ENCODE data around the gene ASIC1. TPM values are rescaled to one million over a fixed set of nuclear protein-coding genes. Genes with fewer than 3 reads are reported as not detected.
"Not testable (repeated sequence)": the region's sequence is repeated elsewhere in the genome, so short reads cannot be mapped to it uniquely, and the experiment has no call there.

Gene ASIC1
- under 0.01 and 0.14 TPM in 2 replicates for total RNA-seq

DNA sequence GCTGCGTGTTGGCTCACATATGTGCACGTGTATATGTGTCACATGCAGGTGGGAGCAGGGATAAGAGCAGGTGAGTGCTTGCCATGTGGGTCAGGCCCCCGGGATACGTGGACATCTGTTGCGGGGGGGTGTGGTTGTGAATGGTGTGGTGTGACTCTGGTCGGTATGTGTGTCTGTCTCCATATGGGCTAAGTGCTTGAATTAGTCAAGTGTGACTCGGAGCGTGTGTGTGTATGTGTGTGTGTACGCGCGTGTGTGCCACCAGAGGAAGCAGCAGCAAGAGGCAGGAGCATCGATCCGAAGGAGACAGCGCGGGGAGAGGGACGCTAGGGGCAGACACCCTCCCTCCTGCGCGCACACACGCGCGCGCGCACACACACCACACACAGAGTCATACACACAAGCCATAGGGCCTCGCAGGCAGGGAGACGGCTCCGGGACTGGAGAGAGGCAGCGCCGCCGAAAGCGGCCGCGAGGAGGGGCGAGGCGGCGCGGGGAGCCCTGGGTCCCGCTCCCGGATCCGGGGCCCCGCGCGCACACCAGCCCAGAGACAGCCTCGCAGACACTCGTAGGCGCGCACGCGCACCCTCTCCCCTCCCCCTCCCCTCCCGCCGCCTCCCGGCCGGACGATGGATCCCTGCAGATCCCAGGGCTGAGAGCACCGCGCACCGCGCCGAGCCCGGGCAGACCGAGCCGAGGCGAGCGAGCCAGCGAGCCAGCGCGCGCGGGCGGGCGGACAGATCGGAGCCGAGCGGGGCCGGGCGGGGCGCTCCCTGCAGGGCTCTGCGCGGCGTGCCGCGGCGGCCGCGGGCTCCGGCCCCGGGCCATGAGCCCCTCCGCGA is at the start of gene ASIC1:
Gene ASIC1 (plus strand): TSS at position 597 of the 842 bp plus-strand sequence. CDS start 1,171 bp downstream, outside the sequence.
- peak; percentile 69 for DNase-seq

DNA sequence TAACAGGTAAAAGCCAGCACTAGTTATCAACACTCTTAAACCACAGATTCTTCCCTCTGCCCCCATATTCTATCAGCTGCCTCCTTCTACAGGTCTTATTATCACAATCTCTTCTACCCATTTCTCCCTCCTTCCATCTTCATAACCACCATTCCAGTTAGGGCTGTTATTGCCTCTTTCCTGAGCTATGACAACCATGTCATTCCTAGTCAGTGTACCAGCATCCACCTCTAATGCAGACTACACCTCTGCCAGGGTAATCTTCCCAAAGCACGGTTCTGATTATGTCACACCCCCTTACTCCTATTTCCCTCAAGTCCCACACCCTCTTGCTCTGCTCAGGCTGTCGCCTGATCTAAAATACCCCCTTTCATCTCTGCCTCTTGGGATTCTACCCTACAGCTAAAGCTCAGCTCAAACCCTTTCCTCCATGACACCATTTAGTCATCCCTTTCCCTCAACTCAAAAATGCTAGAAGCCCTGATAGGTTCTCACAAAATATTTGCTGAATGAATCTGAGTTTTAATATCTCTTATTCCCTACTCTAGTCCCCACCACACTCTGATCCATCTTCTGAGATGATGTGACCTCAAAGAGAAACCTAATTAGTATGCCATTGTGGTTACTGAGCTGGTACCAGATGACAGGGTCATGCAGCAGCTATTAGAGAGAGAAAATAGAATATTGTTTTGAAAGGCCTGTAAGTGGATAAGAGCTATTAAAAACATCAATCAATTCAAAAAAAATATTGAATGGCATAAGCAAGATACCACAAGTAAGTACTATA is 43.8 kb upstream of the ASIC1 start:
- DNase-seq, result no peak

DNA sequence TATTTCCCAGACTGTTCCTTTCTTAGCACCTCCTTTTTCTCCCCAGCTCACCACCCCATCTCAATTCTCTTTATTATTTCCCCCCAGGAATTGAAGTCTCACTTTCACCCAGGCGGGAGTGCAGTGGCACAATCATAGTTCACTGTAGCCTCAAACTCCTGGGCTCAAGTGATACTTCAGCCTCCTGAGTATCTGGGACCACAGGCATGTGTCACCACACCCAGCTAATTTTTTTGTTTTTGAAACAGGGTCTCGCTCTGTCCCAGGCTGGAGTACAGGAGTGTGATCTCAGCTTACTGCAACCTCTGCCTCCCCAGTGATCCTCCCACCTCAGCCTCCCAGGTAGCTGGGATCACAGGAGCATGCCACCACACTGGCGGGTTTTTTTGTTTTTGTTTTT is 43.1 kb upstream of the ASIC1 start:
- DNase-seq, result no peak

DNA sequence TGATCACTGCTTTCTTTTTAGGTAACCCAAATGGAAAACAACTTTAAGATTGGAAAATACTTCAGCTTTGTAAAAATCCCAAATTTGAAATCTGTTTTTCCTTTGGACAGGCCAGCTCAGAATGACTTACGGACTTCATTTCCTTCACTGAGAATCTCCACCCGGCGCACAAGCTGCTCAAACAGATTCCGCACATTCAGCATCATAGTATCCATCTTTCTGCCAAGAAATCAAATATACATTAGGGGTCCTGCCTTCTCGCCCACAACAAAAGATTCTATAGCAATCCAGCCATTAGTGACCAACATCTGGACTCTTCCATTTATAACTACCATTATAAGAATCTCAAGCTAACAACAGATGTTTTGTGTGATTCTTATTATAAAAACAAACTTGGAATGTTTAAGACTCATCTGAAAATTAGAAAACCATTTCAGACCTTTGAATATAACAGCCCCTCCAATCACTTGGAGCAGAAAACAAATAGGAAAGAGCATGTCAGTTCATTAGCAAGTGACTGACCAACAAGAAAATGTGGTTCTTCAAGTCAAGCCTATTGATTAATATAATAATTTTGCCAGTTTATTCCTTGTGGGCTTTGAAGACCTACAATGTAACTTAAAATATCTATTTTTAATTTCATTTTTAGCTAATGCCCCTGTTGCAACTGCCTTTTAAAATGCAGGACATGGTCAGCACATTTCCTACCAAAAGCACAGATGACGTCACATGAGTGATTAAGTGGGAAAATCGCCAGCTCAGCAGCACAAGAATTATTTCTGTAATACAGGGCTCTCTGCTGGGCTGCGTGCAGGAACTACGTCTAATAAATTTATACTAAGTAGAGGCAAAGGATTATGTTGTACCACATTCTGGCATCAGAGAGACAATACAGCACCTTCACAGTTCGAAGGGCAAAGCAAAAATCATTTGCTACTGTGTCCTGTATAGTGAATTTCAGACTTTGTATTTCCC is 40.6 kb upstream of the ASIC1 start:
- peak; percentile 81 for DNase-seq

DNA sequence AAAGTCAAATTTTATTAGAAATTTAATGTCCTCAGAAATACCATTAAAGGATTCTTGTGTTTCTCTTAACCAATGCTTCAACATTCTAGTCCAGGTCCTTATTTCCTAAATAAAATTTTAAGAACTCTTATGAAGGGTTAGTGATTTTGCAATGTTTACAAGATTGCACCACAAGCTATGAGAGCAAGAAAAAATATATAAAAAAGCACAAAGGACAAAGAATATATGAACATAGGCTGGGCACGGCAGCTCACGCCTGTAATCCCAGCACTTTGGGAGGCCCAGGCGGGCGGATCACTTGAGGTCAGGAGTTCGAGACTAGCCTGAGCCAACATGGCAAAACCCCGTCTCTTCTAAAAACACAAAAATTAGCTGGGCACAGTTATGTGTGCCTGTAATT is 39.8 kb upstream of the ASIC1 start:
- DNase-seq, result no peak

DNA sequence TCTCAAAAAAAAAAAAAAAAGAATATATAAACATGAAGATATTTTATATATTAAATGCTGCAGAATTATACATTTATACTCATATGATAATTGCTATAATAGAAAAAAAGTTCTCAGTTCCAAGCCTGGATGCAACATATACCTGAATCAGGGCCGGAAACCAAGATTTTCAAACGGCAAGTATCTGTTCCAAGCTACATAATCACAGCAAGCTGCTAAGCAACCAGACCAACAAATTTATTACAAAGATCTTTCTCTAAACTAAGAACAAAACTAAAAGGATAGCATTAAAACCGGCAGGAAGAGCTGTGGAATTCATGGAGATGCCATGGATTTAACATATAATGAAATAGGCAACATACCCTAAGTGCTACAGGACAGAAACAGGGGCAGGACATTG is 39.2 kb upstream of the ASIC1 start:
- no peak for DNase-seq

DNA sequence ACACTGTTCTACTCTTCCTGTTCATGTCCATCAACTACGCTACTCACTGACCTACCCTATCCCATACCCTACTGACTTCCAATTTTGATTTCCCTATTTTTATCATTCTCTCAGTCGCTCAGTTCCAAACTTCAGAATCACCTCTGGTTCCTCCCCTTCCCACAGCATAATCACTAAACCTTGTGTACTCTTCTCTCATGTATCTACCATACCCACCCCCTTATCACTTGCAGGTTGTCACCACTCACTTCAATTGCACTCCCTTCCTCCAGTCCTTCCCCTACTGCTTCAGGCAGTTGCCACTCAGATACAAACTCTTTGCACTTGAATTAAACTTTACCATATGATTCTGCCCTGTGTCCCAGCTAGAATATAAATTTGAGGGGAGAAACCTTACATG is 38.4 kb upstream of the ASIC1 start:
- DNase-seq, result no peak

DNA sequence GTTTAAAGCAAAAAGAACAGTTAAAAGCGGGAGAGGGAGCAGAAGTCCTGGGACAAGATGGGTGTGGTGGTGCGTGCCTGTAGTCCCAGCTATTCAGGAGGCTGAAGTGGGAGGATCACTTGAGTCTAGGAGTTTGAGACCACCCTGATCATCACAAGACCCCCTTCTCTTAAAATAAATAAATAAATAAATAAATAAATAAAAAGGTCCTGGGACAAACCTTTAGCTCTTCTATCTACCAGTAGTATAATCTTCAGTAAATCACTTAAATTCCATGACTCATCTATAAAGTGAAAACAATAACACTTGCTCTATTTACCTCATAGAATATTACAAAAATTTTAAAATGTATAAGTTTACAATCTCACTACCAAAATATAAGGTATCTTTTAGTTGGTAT is 37.9 kb upstream of the ASIC1 start:
- DNase-seq, result no peak

DNA sequence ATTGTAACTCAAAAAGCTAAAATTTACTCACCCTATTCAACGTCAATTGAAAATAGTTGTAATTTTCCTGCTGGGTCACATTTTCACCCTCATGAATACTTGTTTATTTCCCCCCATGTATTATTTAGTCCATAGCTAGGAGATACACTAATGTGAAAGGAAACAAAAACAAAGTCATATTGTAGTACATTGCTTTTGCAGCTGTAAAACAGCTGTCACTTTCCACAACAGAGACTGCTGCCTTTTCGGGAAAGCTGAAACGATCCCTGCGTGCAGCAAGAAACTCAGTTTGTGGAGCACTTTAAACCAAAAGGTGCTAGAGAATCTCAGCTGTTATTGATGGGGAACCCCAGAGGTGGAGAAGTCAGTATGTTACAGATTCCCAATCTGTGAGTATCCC is 36.4 kb upstream of the ASIC1 start:
- DNase-seq, result no peak

DNA sequence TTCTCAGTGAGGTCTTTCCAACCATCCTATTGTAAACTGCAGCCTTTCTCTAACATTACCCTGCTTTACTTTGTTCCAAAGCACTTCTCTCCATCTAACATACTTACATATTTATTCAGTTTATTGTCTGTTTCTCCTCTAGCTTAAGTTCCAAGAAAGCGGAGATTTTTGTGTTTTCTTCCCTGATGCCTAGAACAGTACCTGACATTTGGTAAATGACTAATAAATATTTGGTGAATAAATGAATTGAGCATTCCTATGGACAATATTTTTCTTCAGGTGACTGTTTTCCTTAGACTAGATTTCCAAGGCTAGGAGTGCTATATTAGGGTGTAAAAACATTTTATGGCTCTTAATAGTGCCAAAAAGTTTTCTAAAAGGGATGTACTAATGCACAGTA is 34.5 kb upstream of the ASIC1 start:
- no peak for DNase-seq

DNA sequence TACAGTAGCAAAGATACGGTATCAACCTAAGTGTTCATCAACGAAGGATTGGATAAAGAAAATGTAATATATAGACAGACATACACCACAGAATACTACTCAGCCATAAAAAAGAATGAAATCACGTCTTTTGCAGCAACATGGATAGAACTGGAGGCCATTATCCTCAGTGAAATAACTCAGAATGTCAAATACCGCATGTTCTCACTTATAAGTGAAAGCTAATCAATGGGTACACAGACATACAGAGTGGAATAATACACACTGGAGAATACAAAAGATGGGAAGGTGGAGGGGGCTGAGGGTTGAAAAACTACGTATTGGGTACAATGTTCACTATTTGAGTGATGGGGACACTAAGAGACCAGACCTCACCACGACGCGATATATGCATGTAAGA is 33.2 kb upstream of the ASIC1 start:
- no peak for DNase-seq

DNA sequence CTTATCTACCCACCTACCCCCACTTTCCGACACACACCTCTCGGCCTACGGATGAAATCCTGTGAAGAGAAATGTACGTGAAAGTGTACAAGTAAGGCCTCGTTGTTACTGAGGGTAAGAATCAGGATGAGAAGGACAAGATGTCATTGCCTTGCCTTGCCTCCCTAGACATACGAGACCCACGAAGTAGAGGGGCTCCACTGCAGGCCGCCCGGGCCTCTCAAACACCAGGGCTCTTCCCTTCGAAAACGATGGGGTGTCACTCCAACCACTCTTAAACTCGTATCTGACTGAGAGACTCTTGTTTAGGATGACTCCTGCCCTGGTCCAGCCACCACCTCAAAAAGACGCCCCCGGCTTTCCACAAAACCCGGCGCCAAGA is 32.6 kb upstream of the ASIC1 start:
- DNase-seq, result peak; percentile 23

DNA sequence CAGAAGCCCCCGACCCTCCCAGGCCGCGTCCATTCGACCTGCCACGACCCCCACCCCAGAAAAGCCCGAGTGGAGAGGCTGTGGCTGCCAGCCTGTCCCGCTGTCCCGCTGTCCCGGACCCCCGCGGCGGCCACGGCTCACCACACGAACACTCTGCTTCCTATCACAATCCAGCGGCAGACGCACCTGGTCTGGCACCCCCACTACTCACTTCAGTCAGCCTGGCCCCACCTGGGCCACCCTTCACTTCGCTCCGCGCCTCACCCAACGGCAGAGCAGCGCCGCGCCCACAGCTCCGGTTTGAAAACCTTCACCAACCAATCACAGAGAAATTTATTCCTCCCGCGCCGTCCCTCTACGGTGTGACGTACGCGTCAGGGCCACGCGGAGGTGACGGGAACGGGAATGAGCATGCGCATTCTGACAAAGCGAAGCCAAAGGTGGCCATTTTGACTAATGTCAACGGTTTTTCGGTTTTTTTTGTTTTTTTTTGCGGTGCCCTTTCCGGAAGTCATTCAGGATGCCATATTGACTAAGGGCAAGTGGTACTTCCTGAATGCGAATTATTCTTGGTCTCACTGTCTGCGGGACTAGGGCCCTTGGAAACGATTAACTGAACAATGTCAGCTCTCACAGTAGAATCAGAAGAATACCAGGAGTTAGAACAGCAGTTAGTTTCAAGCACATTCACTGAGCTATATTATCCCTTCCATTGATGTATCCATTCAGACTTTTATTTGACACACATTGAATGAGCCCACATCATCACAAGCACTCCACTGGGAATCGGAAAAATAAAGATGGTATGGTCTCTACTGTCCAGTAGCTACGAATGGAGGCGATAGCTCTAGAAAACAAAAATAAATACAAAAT is 32.0 kb upstream of the ASIC1 start, which contains the start of gene RACGAP1:
Gene RACGAP1 (minus strand): TSS at position 308 of the 873 bp plus-strand sequence. CDS start 8,779 bp downstream, outside the sequence.
- peak; percentile 99 for DNase-seq

DNA sequence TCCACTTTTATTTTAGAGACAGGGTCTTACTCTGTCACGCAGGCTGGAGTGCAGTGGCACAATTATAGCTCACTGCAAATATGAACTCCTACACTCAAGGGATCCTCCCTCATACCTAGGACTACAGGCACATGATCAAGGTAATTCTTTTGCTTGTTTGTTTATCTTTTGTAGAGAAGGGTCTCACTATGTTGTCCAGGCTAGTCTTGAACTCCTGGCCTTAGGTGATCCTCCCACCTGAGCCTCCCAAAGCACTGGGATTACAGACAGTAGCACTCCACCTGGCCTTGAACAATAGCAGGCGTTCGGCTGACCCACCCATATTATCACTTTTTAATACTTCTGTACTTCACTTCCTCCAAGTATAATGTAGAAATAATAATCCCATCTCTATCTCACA is 30.7 kb upstream of the ASIC1 start:
- DNase-seq, result no peak

DNA sequence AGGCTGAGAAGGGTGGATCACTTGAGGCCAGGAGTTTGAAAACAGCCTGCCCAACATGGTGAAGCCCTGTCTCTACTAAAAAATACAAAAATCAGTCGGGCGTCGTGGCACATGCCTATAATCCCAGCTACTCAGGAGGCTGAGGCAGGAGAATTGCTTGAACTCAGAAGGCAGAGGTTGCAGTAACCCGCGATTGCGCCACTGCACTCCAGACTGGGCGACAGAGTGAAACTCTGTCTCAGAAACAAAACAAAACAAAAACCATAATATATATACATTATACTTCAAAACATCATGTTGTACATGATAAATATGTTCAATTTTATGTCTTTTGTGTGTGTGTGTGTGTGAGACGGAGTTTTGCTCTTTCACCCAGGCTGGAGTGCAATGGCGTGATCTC is 26.9 kb upstream of the ASIC1 start:
- DNase-seq, result not testable (repeated sequence)

DNA sequence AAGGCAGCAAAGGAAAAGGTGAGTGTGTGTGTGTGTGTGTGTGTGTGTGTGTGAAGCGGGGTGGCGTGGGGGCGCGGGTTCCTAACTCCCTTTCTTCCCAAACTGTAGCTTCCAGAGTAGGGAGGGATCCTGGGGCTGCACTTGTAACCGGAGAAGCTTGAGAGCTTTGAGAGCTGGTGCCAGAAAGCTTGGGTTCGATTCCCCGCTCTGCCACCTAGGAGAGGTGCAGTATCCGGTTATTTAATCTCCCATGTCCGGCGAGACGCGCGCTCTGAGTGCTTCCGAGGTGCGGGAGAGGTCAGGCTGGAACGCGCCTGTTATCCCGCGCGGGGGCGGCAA is 24.9 kb upstream of the ASIC1 start:
- no peak for DNase-seq

DNA sequence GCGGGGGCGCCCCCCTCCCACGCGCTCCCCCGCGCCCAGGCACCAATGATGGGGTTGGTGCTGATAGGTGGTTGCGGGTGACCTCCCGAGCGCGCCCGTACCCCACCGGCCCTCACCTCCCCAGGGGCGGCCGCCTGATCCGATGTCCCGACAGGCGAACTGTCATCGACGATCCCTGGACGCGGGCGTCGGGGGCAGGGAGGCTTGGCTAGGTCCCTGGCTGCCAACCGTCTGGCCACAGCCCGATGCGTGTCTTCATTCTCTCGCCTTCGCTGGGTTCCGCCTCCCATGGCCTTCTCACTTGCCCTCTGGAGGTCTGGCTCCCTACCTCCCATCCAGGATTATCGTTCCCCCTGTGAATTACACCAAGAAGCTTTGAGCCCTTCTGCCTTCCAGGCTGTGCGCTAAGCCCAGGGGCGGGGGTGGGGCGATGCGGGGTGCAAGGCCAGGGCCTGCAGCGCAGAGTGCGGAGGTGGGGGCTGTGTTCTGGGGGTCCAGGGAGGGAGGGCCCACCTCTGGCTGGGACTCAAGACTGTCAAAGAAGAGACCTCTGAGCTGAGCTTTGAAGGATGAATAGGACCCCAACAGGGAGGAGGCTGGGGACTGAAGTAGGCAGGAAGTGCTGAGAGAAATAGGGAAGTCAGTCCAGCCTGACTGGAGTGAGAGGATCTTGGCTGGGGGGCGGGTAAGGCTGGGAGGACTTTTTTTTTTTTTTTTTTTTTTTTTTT is 24.4 kb upstream of the ASIC1 start:
- DNase-seq, result no peak

DNA sequence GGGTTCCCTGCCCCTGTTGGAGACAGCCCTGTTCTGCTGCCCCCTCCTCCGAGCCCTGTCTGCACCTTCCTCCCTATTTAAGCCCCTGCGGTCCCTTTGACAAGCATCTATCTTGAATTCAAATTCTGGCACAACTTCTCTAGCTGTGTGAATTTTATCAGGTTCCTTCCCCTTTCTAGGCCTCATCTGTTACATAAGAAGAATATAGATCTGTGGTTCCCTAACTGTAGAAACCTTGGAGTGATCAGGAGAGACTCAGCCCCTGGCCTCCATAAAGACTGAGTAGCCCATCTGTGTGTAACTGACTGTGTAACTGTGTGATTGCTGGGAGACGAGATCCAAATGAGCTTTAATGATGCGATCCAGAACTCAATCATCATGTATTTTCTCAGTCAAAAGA is 19.1 kb upstream of the ASIC1 start:
- DNase-seq, result no peak

DNA sequence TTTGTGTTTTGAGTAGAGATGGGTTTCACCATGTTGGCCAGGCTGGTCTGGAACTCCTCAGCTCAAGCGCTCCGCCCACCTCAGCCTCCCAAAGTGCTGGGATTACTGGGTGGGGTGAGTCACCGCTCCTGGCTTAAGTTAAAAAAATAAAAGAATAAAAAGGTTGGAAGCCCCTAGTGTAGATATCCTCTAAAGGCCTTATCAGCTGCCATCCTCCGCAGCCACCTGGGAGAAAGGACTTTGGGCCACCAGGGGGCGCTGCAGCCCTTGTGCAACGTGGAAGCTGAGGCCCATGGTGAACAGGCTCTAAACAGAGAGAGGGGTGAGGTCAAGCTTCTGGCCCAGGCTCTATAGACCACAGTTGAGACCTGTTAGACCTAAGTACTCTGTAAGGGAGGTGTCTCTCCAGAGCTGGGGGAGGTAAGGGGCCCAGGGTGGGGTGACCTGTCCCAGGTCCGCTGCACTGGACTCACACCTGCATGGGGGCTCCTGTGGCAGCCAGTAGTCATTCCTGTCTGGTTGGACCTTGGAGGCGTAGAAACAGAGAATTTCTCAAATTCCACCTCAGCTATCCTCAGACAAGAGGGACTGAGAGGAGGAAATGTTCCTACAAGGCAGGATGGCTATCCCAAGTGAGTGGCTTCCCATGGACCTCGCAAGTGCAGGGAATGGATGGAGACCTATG is 18.1 kb upstream of the ASIC1 start:
- DNase-seq, result peak; percentile 89

DNA sequence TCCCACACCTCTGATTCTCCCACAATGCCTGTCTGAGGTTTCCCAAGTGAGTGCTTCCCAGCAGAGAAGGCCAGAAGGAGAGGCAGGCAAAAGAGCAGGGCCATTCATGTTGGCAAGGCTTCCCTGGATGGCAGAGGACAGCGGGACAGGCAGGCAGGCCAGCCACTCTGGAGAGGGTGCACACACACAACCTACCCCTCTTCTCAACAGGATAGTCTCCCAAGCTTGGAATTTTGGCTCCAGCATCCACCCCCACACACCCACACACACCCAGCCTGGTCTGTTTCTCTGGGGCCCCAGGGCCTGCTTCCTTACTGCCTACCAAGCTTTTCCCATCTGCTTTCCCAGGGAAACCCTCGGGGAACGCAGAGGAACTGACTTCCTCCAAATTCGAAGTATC is 16.7 kb upstream of the ASIC1 start:
- no peak for DNase-seq

Data from dermis blood vessel endothelial cell (primary cell).